ENCODE measurements around the gene ASTN1.

Gene ASTN1

GRCh38 chr1:177164380-177165068 lies at the start of gene ASTN1:
TSS of gene ASTN1 (minus strand) at chr1:177164712. CDS start at chr1:177164676, 36 bp downstream.
- ChIA-PET CTCF (interaction anchor here (0.6 kb wide), 2 partner anchors 23 to 69 kb away, joined by 3 read pairs; no protein-coding TSS in a partner anchor), POLR2A (ENCODE audit: low non-redundant PET) (no interaction called here)
- H3K27ac ChIP-seq: no peak within 1 kb of the TSS
- DNase-seq (ENCODE audit: low spot score): no peak
- no peak for TF ChIP-seq CTCF (conservative IDR thresholded peaks at IDR 0.05; ENCODE audit: low read depth)

- DNase-seq (ENCODE audit: low spot score): no peak
- POLR2A ChIA-PET (ENCODE audit: low non-redundant PET): no interaction called here
These were observed 46.7 kb upstream of the ASTN1 start for GRCh38 chr1:177211231-177211630.

GRCh38 chr1:177210071-177210470 lies 45.6 kb upstream of the ASTN1 start:
- no peak for DNase-seq (ENCODE audit: low spot score)
- no peak overlapping the region for H3K27ac ChIP-seq
- POLR2A ChIA-PET (ENCODE audit: low non-redundant PET): no interaction called here
- no peak for TF ChIP-seq CTCF (conservative IDR thresholded peaks at IDR 0.05; ENCODE audit: low read depth)
- CTCF ChIA-PET: no interaction called here

More at GRCh38 chr1:177211231-177211630, 46.7 kb upstream of the ASTN1 start:
- CTCF ChIA-PET: no interaction called here
- no peak overlapping the region for H3K27ac ChIP-seq
- no peak for TF ChIP-seq CTCF (conservative IDR thresholded peaks at IDR 0.05; ENCODE audit: low read depth)

GRCh38 chr1:177209357-177209756 lies 44.8 kb upstream of the ASTN1 start:
- peak overlapping the region; percentile 56 for H3K27ac ChIP-seq
- DNase-seq (ENCODE audit: low spot score): peak; percentile 95
- no peak for TF ChIP-seq CTCF (conservative IDR thresholded peaks at IDR 0.05; ENCODE audit: low read depth)
- ChIA-PET CTCF (interaction anchor here (0.6 kb wide), 1 partner anchor 208 kb away, joined by 3 read pairs; no protein-coding TSS in a partner anchor), POLR2A (ENCODE audit: low non-redundant PET) (no interaction called here)

- DNase-seq (ENCODE audit: low spot score): no peak
- TF ChIP-seq CTCF (conservative IDR thresholded peaks at IDR 0.05; ENCODE audit: low read depth): no peak
- POLR2A ChIA-PET (ENCODE audit: low non-redundant PET): no interaction called here
- H3K27ac ChIP-seq: peak overlapping the region; percentile 56
- CTCF ChIA-PET: interaction anchor here (0.6 kb wide), 1 partner anchor 208 kb away, joined by 3 read pairs; no protein-coding TSS in a partner anchor
These were observed 44.4 kb upstream of the ASTN1 start for GRCh38 chr1:177208920-177209319.

GRCh38 chr1:177206831-177207355 lies 42.4 kb upstream of the ASTN1 start:
- ChIA-PET POLR2A (ENCODE audit: low non-redundant PET) (no interaction called here), CTCF (no interaction called here)
- no peak overlapping the region for H3K27ac ChIP-seq
- DNase-seq (ENCODE audit: low spot score): no peak
- no peak for TF ChIP-seq CTCF (conservative IDR thresholded peaks at IDR 0.05; ENCODE audit: low read depth)

Measured in RWPE1 (cell line).